Activated T-cell treated with anti-CD3 and anti-CD28 coated beads, Interleukin-2, amount 50 U/mL, for 72 hours (primary cell): ENCODE data around the gene FMNL2. TPM values are rescaled to one million over a fixed set of nuclear protein-coding genes. Genes with fewer than 3 reads are reported as not detected.

ENCODE experiments used
- ATAC-seq, 2 donors: fragments of 150-1000 bp; cut with Tn5 transposase; replicated peaks in 1 of 2; 2 replicates each; pipeline ENCODE4 v1.10.0; 2021; ENCODE audit warnings: moderate library complexity in 2 of 2, mild to moderate bottlenecking in 1 of 2
- DNase-seq, 2 donors: peaks; one replicate each; pipeline ENCODE4 v3.0.0; 2021 to 2022; ENCODE audit warnings: mixed read lengths in 1 of 2
- H3K27ac Mint-ChIP-seq: one replicate; pipeline ENCODE4 v1.8.0; 2022; ENCODE audit warnings: mild to moderate bottlenecking, moderate library complexity, mixed read lengths
- H3K27me3 Mint-ChIP-seq: one replicate; pipeline ENCODE4 v1.8.0; 2022; ENCODE audit warnings: low read depth, mixed read lengths
- H3K36me3 Mint-ChIP-seq, 2 donors: one replicate each; pipeline ENCODE4 v1.8.0; 2022; ENCODE audit warnings: mixed read lengths in 2 of 2, mild to moderate bottlenecking in 1 of 2; ENCODE audit not compliant: insufficient read depth in 2 of 2
- H3K4me1 Mint-ChIP-seq: one replicate; pipeline ENCODE4 v1.8.0; 2022; ENCODE audit warnings: low read depth, mixed read lengths
- H3K4me3 Mint-ChIP-seq, 2 donors: one replicate each; pipeline ENCODE4 v1.8.0; 2022; ENCODE audit warnings: mild to moderate bottlenecking in 2 of 2, mixed read lengths in 2 of 2, moderate library complexity in 2 of 2
- H3K9me3 Mint-ChIP-seq, 2 donors: one replicate each; pipeline ENCODE4 v1.8.0; 2022; ENCODE audit warnings: mixed read lengths in 2 of 2
- total RNA-seq, 2 donors: library from RNA; stranded (reverse); gene quantifications; one replicate each; pipeline ENCODE4 v1.2.3, GENCODE V29; 2022

The FMNL2 gene
- total RNA-seq, 2 donors from 2014 or later, result 3.5 to 4.7 TPM

GRCh38 chr2:152445791-152446201, 110.8 kb downstream of the FMNL2 start:
- Mint-ChIP-seq H3K4me3 (no peak overlapping the region), H3K9me3 (peaks cover 0 to 2% of the 10 kb centered on the region in 2 donors), H3K4me1 (peaks cover 13% of the 10 kb centered on the region), H3K27ac (no peak overlapping the region), H3K36me3 (no peaks in the 10 kb centered on the region), H3K27me3 (peaks cover 38% of the 10 kb centered on the region)
- peak in 1 of 2 donors; percentile 1 for DNase-seq
- peak; percentile 66 to 82 for ATAC-seq

- H3K27ac Mint-ChIP-seq, result no peak overlapping the region
- H3K9me3 Mint-ChIP-seq, result peaks cover 0 to 2% of the 10 kb centered on the region in 2 donors
- H3K4me3 Mint-ChIP-seq, result no peak overlapping the region
- peaks cover 34% of the 10 kb centered on the region for H3K27me3 Mint-ChIP-seq
- no peak for DNase-seq
- no peak for ATAC-seq
- no peaks in the 10 kb centered on the region for H3K36me3 Mint-ChIP-seq
- H3K4me1 Mint-ChIP-seq, result peaks cover 13% of the 10 kb centered on the region
Observed at GRCh38 chr2:152446213-152446612, 111.2 kb downstream of the FMNL2 start.

- H3K4me3 Mint-ChIP-seq, result no peak overlapping the region
- H3K4me1 Mint-ChIP-seq, result peaks cover 13% of the 10 kb centered on the region
- DNase-seq (no peak), ATAC-seq (no peak)
- peaks cover 17% of the 10 kb centered on the region for H3K27me3 Mint-ChIP-seq
- H3K27ac Mint-ChIP-seq, result no peak overlapping the region
- H3K36me3 Mint-ChIP-seq, result no peaks in the 10 kb centered on the region
- H3K9me3 Mint-ChIP-seq, result peaks cover 0 to 2% of the 10 kb centered on the region in 2 donors
Observed at GRCh38 chr2:152447897-152448296, 112.9 kb downstream of the FMNL2 start.

GRCh38 chr2:152448606-152449005, 113.6 kb downstream of the FMNL2 start:
- DNase-seq (no peak), ATAC-seq (no peak)
- Mint-ChIP-seq H3K27me3 (peaks cover 11% of the 10 kb centered on the region), H3K4me1 (peaks cover 13% of the 10 kb centered on the region), H3K36me3 (no peaks in the 10 kb centered on the region), H3K27ac (no peak overlapping the region), H3K4me3 (no peak overlapping the region), H3K9me3 (no peaks in the 10 kb centered on the region)

GRCh38 chr2:152449578-152449977, 114.6 kb downstream of the FMNL2 start:
- no peaks in the 10 kb centered on the region for H3K9me3 Mint-ChIP-seq
- peaks cover 14% of the 10 kb centered on the region for H3K27me3 Mint-ChIP-seq
- H3K36me3 Mint-ChIP-seq, result no peaks in the 10 kb centered on the region
- H3K4me1 Mint-ChIP-seq, result peaks cover 13% of the 10 kb centered on the region
- no peak overlapping the region for H3K4me3 Mint-ChIP-seq
- H3K27ac Mint-ChIP-seq, result no peak overlapping the region
- ATAC-seq (no peak), DNase-seq (no peak)

- no peak overlapping the region for H3K4me3 Mint-ChIP-seq
- H3K9me3 Mint-ChIP-seq, result no peaks in the 10 kb centered on the region
- no peaks in the 10 kb centered on the region for H3K36me3 Mint-ChIP-seq
- no peak overlapping the region for H3K27ac Mint-ChIP-seq
- DNase-seq (no peak), ATAC-seq (no peak)
- peaks cover 13% of the 10 kb centered on the region for H3K4me1 Mint-ChIP-seq
- peaks cover 20% of the 10 kb centered on the region for H3K27me3 Mint-ChIP-seq
Observed at GRCh38 chr2:152450176-152450575, 115.2 kb downstream of the FMNL2 start.

GRCh38 chr2:152452256-152452973, 117.4 kb downstream of the FMNL2 start:
- H3K36me3 Mint-ChIP-seq, result no peaks in the 10 kb centered on the region
- H3K27me3 Mint-ChIP-seq, result peaks cover 20% of the 10 kb centered on the region

GRCh38 chr2:152453129-152453911, 118.3 kb downstream of the FMNL2 start:
- no peak overlapping the region for H3K4me3 Mint-ChIP-seq
- H3K36me3 Mint-ChIP-seq, result no peaks in the 10 kb centered on the region
- no peak overlapping the region for H3K27ac Mint-ChIP-seq
- ATAC-seq (no peak), DNase-seq (no peak)
- peaks cover 20% of the 10 kb centered on the region for H3K27me3 Mint-ChIP-seq
- H3K4me1 Mint-ChIP-seq, result no peaks in the 10 kb centered on the region
- no peaks in the 10 kb centered on the region for H3K9me3 Mint-ChIP-seq

More at GRCh38 chr2:152452256-152452973, 117.4 kb downstream of the FMNL2 start:
- H3K9me3 Mint-ChIP-seq, result no peaks in the 10 kb centered on the region
- H3K27ac Mint-ChIP-seq, result no peak overlapping the region
- H3K4me3 Mint-ChIP-seq, result no peak overlapping the region
- DNase-seq, result no peak
- ATAC-seq, result no peak
- H3K4me1 Mint-ChIP-seq, result no peaks in the 10 kb centered on the region

- no peak overlapping the region for H3K27ac Mint-ChIP-seq
- no peak overlapping the region for H3K4me3 Mint-ChIP-seq
- no peaks in the 10 kb centered on the region for H3K36me3 Mint-ChIP-seq
- H3K9me3 Mint-ChIP-seq, result no peaks in the 10 kb centered on the region
- no peaks in the 10 kb centered on the region for H3K4me1 Mint-ChIP-seq
- H3K27me3 Mint-ChIP-seq, result peaks cover 16% of the 10 kb centered on the region
- ATAC-seq (no peak), DNase-seq (no peak)
Observed at GRCh38 chr2:152454371-152454770, 119.4 kb downstream of the FMNL2 start.

- Mint-ChIP-seq H3K27ac (no peak overlapping the region), H3K4me3 (no peak overlapping the region), H3K9me3 (no peaks in the 10 kb centered on the region), H3K36me3 (no peaks in the 10 kb centered on the region), H3K27me3 (peaks cover 16% of the 10 kb centered on the region), H3K4me1 (no peaks in the 10 kb centered on the region)
- no peak for DNase-seq
- ATAC-seq, result no peak
Observed at GRCh38 chr2:152454960-152455359, 120.0 kb downstream of the FMNL2 start.

- H3K27ac Mint-ChIP-seq, result no peak overlapping the region
- peaks cover 16% of the 10 kb centered on the region for H3K27me3 Mint-ChIP-seq
- ATAC-seq (no peak), DNase-seq (no peak)
- no peaks in the 10 kb centered on the region for H3K36me3 Mint-ChIP-seq
- no peak overlapping the region for H3K4me3 Mint-ChIP-seq
- H3K4me1 Mint-ChIP-seq, result no peaks in the 10 kb centered on the region
- H3K9me3 Mint-ChIP-seq, result no peaks in the 10 kb centered on the region
Observed at GRCh38 chr2:152455738-152456137, 120.8 kb downstream of the FMNL2 start.

GRCh38 chr2:152456262-152456661, 121.3 kb downstream of the FMNL2 start:
- Mint-ChIP-seq H3K27ac (no peak overlapping the region), H3K27me3 (peaks cover 21% of the 10 kb centered on the region), H3K9me3 (no peaks in the 10 kb centered on the region), H3K4me3 (no peak overlapping the region), H3K4me1 (no peaks in the 10 kb centered on the region), H3K36me3 (no peaks in the 10 kb centered on the region)
- no peak for ATAC-seq
- no peak for DNase-seq

GRCh38 chr2:152458441-152458940, 123.5 kb downstream of the FMNL2 start:
- Mint-ChIP-seq H3K27me3 (peaks cover 21% of the 10 kb centered on the region), H3K36me3 (no peaks in the 10 kb centered on the region), H3K4me1 (no peaks in the 10 kb centered on the region), H3K9me3 (no peaks in the 10 kb centered on the region), H3K27ac (no peak overlapping the region), H3K4me3 (no peak overlapping the region)
- ATAC-seq, result no peak
- no peak for DNase-seq
